PC-3 (cell line): ENCODE measurements around the gene NMRK2. TPM values are rescaled to one million over a fixed set of nuclear protein-coding genes. Genes with fewer than 3 reads are reported as not detected.

ENCODE experiments used
- ATAC-seq: fragments of 200-7000 bp; cut with Tn5 transposase; 2 replicates; pipeline ENCODE4 v1.9.1; 2020; ENCODE audit warnings: mild to moderate bottlenecking, moderate library complexity
- BruUV-seq: library from RNA; stranded (reverse); fragments of 400-500 nt; replicated peaks from 2 replicates; lab custom pipeline; 2021; lab: Mats Ljungman, UMichigan
- CTCF ChIA-PET: fragments of 300-600 bp; sonication (Branson Sonifier 250); formaldehyde crosslinking; loops from one replicate; lab custom pipeline; 2022; ENCODE audit warnings: antibody characterized with exemption; lab: Charles Lee
- POLR2A ChIA-PET: fragments of 300-600 bp; sonication (Branson Sonifier 250); formaldehyde crosslinking; loops from one replicate; lab custom pipeline; 2022; ENCODE audit warnings: antibody characterized with exemption; ENCODE audit not compliant: unreplicated experiment; lab: Charles Lee
- DNase-seq: peaks from one replicate; pipeline ENCODE4 v3.0.0-alpha.2; 2015
- H2AFZ ChIP-seq: fragments of 300-600 bp; sonication (generic); 2 replicates; pipeline ENCODE4 v1.6.0; 2016; ENCODE audit warnings: antibody characterized with exemption, low read length
- H3F3A ChIP-seq: fragments of 300-600 bp; sonication (generic); one replicate; pipeline ENCODE4 v1.6.0; 2017; ENCODE audit warnings: antibody characterized with exemption, low read length, control low read depth, mild to moderate bottlenecking; ENCODE audit not compliant: unreplicated experiment
- H3K27ac ChIP-seq: fragments of 300-600 bp; sonication (generic); 2 replicates; pipeline ENCODE4 v1.5.1; 2016; ENCODE audit warnings: mild to moderate bottlenecking, low read length
- H3K27me3 ChIP-seq: fragments of 300-600 bp; sonication (generic); 2 replicates; pipeline ENCODE4 v1.6.1; 2016; ENCODE audit warnings: low read length, mixed read lengths
- H3K36me3 ChIP-seq: fragments of 300-600 bp; sonication (generic); 2 replicates; pipeline ENCODE4 v1.6.1; 2016; ENCODE audit warnings: low read depth, mixed run types, low read length, mixed read lengths
- H3K4me1 ChIP-seq: fragments of 300-600 bp; sonication (generic); 2 replicates; pipeline ENCODE4 v1.5.1; 2016; ENCODE audit warnings: low read length; ENCODE audit not compliant: insufficient read depth
- H3K4me2 ChIP-seq: fragments of 300-600 bp; sonication (generic); 2 replicates; pipeline ENCODE4 v1.6.0; 2016; ENCODE audit warnings: low read length
- H3K4me3 ChIP-seq: fragments of 300-600 bp; sonication (generic); 2 replicates; pipeline ENCODE4 v1.5.1; 2016; ENCODE audit warnings: mild to moderate bottlenecking, low read length, mixed read lengths
- H3K79me2 ChIP-seq: fragments of 300-600 bp; sonication (generic); 2 replicates; pipeline ENCODE4 v1.6.1; 2017; ENCODE audit warnings: low read length, mixed read lengths
- H3K9ac ChIP-seq: fragments of 300-600 bp; sonication (generic); 2 replicates; pipeline ENCODE4 v1.6.0; 2016; ENCODE audit warnings: mild to moderate bottlenecking, low read length
- H3K9me2 ChIP-seq: fragments of 300-600 bp; sonication (generic); replicated peaks from 2 replicates; pipeline ENCODE4 v1.6.1; 2016; ENCODE audit warnings: mixed run types, low read length, mixed read lengths
- H3K9me3 ChIP-seq: fragments of 300-600 bp; sonication (generic); 2 replicates; pipeline ENCODE4 v1.6.1; 2016; ENCODE audit warnings: low read length, mixed read lengths
- H4K20me1 ChIP-seq: fragments of 300-600 bp; sonication (generic); 2 replicates; pipeline ENCODE4 v1.6.1; 2016; ENCODE audit warnings: low read length, mixed read lengths
- CTCF ChIP-seq: fragments of 300-600 bp; sonication (generic); conservative IDR thresholded peaks from 2 replicates; pipeline ENCODE4 v1.5.1; 2017; ENCODE audit warnings: antibody characterized with exemption, low read depth, mild to moderate bottlenecking, low read length
- EZH2 ChIP-seq: fragments of 300-600 bp; sonication (generic); IDR thresholded peaks from one replicate; pipeline ENCODE4 v1.6.1; 2017; ENCODE audit warnings: antibody characterized with exemption, mild to moderate bottlenecking, low read length; ENCODE audit not compliant: unreplicated experiment
- EZH2phosphoT487 ChIP-seq: fragments of 300-600 bp; sonication (generic); IDR thresholded peaks from 2 replicates; pipeline ENCODE4 v1.6.1; 2018; ENCODE audit warnings: mild to moderate bottlenecking, antibody characterized with exemption, low read length, borderline replicate concordance
- intact Hi-C: fragments of 100-400 bp; cut with micrococcal nuclease; formaldehyde crosslinking; loops from 2 replicates; pipeline ENCODE4 v1.9.0; 2023
- total RNA-seq: library from RNA; depleted of rRNA; stranded (reverse); fragments of >200 nt; gene quantifications from 2 replicates; pipeline ENCODE4 v1.2.3, GENCODE V29; 2014

NMRK2 gene
- total RNA-seq, 1 experiment from 2014 or later: not detected

GRCh38 chr19:3983936-3984583 is 51.2 kb downstream of the NMRK2 start:
- BruUV-seq: no TSS peak
- TF ChIP-seq EZH2phosphoT487: no peak
- no peak for TF ChIP-seq CTCF
- TF ChIP-seq EZH2: no peak
- Histone ChIP-seq H3K4me3 (peak overlapping the region; percentile 97), H3K9ac (peak overlapping the region; percentile 96), H4K20me1 (peaks cover 61% of the 10 kb centered on the region), H3K9me3 (no peaks in the 10 kb centered on the region), H3F3A (peaks cover 4% of the 10 kb centered on the region), H3K79me2 (peaks cover 60% of the 10 kb centered on the region), H3K36me3 (peaks cover 58% of the 10 kb centered on the region), H3K4me2 (peak overlapping the region; percentile 99), H3K4me1 (peaks cover 20% of the 10 kb centered on the region), H2AFZ (no peak overlapping the region), H3K27ac (peak overlapping the region; percentile 21; the same call in 1 of the 2 replicates), H3K9me2 (no peaks in the 10 kb centered on the region), H3K27me3 (no peaks in the 10 kb centered on the region)
- ATAC-seq: no peak
- intact Hi-C loops: loop anchor here (2.0 kb wide), 1 partner anchor 13 kb away; the partner anchor contains the start of gene DAPK3
- POLR2A ChIA-PET: no interaction called here
- CTCF ChIA-PET: no interaction called here
- peak; percentile 17 for DNase-seq

GRCh38 chr19:3984584-3984907 is 51.7 kb downstream of the NMRK2 start:
- peaks cover 4% of the 10 kb centered on the region for H3F3A ChIP-seq
- H3K4me1 ChIP-seq: peaks cover 20% of the 10 kb centered on the region
- ATAC-seq (no peak), DNase-seq (no peak)
- peak overlapping the region; percentile 49 for H3K27ac ChIP-seq
- intact Hi-C loops: loop anchor here (2.0 kb wide), 1 partner anchor 14 kb away; the partner anchor contains the start of gene DAPK3
- H3K27me3 ChIP-seq: no peaks in the 10 kb centered on the region
- no peaks in the 10 kb centered on the region for H3K9me2 ChIP-seq
- BruUV-seq: no TSS peak
- peak overlapping the region; percentile 99 for H3K4me2 ChIP-seq
- no peaks in the 10 kb centered on the region for H3K9me3 ChIP-seq
- H3K4me3 ChIP-seq: peak overlapping the region; percentile 97
- ChIA-PET CTCF (no interaction called here), POLR2A (no interaction called here)
- peaks cover 53% of the 10 kb centered on the region for H3K36me3 ChIP-seq
- peaks cover 56% of the 10 kb centered on the region for H4K20me1 ChIP-seq
- TF ChIP-seq CTCF (no peak), EZH2phosphoT487 (no peak), EZH2 (no peak)
- H3K79me2 ChIP-seq: peaks cover 56% of the 10 kb centered on the region
- H3K9ac ChIP-seq: peak overlapping the region; percentile 96
- no peak overlapping the region for H2AFZ ChIP-seq
